Sigmoid colon (tissue), 7 donors: ENCODE results near the gene LRRC8B. TPM values are rescaled to one million over a fixed set of nuclear protein-coding genes. Genes with fewer than 3 reads are reported as not detected.

Experiments used
- DNase-seq: peaks from one replicate; pipeline ENCODE4 v3.0.0-alpha.2; 2019
- H3K27ac ChIP-seq, 4 donors: fragments of 200-600 bp; sonication (generic); one replicate each; pipeline ENCODE4 v1.5.1; 2016 to 2019; ENCODE audit warnings: mild to moderate bottlenecking in 1 of 4
- H3K27me3 ChIP-seq, 3 donors: fragments of 200-600 bp; sonication (generic); one replicate each; pipeline ENCODE4 v1.5.1; 2019; ENCODE audit warnings: mild to moderate bottlenecking in 1 of 3
- H3K36me3 ChIP-seq, 4 donors: fragments of 200-600 bp; sonication (generic); one replicate each; pipeline ENCODE4 v1.5.1; 2016 to 2019
- H3K4me1 ChIP-seq, 4 donors: fragments of 200-600 bp; sonication (generic); one replicate each; pipeline ENCODE4 v1.5.1; 2017 to 2019
- H3K4me3 ChIP-seq, 4 donors: fragments of 200-600 bp; sonication (generic); one replicate each; pipeline ENCODE4 v1.5.1; 2017 to 2019; ENCODE audit warnings: mild to moderate bottlenecking in 2 of 4, moderate library complexity in 1 of 4
- H3K9me3 ChIP-seq, 4 donors: fragments of 200-600 bp in 3 of 4; sonication (generic) in 3 of 4; one replicate each; pipeline versions ENCODE4 v1.5.1 to v1.6.1; 2013 to 2019
- CTCF ChIP-seq, 4 experiments: fragments of 450-650 bp in 3 of 4; fragments of 200-600 bp in 1 of 4; IDR thresholded peaks; one replicate each; pipeline ENCODE4 v1.5.1; 2016 to 2019; ENCODE audit warnings: antibody characterized with exemption in 4 of 4, mild to moderate bottlenecking in 3 of 4, moderate library complexity in 2 of 4
- EP300 ChIP-seq, 4 donors: sonication (generic); formaldehyde crosslinking; IDR thresholded peaks; one replicate each; pipeline ENCODE4 v1.6.1; 2017; ENCODE audit warnings: antibody characterized with exemption in 4 of 4
- POLR2A ChIP-seq, 2 donors: fragments of 450-650 bp; IDR thresholded peaks; one replicate each; pipeline ENCODE4 v1.6.1; 2016; ENCODE audit warnings: antibody characterized with exemption in 2 of 2, mild to moderate bottlenecking in 2 of 2, moderate library complexity in 2 of 2
- POLR2AphosphoS5 ChIP-seq, 4 donors: sonication (generic); formaldehyde crosslinking; IDR thresholded peaks; one replicate each; pipeline ENCODE4 v1.6.1; 2017; ENCODE audit warnings: antibody characterized with exemption in 4 of 4
- WGBS, 2 donors: extraction: QIAGEN DNeasy Blood & Tissue Kit; methylation state at CpG; one replicate each; pipeline ENCODE4 v1.1.7; 2013; 5-methylcytosine and 5-hydroxymethylcytosine counted together
- intact Hi-C: fragments of 100-400 bp; cut with DNase I; formaldehyde crosslinking; loops from one replicate; pipeline ENCODE4 v1.15.1; 2023
- polyA plus RNA-seq, 3 donors: library from polyadenylated mRNA; stranded (reverse); fragments of 200-250 nt; gene quantifications; one replicate each; pipeline ENCODE4 v1.2.3, GENCODE V29; 2013
- total RNA-seq, 4 donors: library from RNA; depleted of rRNA; stranded (reverse); fragments of >200 nt; gene quantifications; one replicate each; pipeline ENCODE4 v1.1.0, GENCODE V29; 2016
- donor health status: healthy with polysubstance abuse.
- donor health status: Bipolar disorder and iron deficiency.
- donor health status: healthy.

Gene LRRC8B
- total and polyA plus RNA-seq, 7 donors: 1.8 to 9.8 (median 4.1) TPM

GRCh38 chr1:89606227-89606980 lies 81.8 kb downstream of the LRRC8B start:
- DNase-seq: no peak
- Histone ChIP-seq H3K4me3 (no peak overlapping the region), H3K27me3 (no peaks in the 10 kb centered on the region), H3K36me3 (no peaks in the 10 kb centered on the region), H3K4me1 (no peaks in the 10 kb centered on the region), H3K9me3 (no peaks in the 10 kb centered on the region), H3K27ac (no peak overlapping the region)
- no peak for TF ChIP-seq EP300 (IDR thresholded peaks at IDR 0.05)
- no peak for TF ChIP-seq POLR2AphosphoS5 (IDR thresholded peaks at IDR 0.05)
- no peak for TF ChIP-seq CTCF (IDR thresholded peaks at IDR 0.05)
- no peak for TF ChIP-seq POLR2A (IDR thresholded peaks at IDR 0.05)
- WGBS, 2 donors: 89 to 92% methylated on average over 3 of the region's 3 CpGs
- intact Hi-C loops: no loop called here

GRCh38 chr1:89607156-89607555 lies 82.5 kb downstream of the LRRC8B start:
- Histone ChIP-seq H3K4me3 (no peak overlapping the region), H3K36me3 (no peaks in the 10 kb centered on the region), H3K9me3 (no peaks in the 10 kb centered on the region), H3K27me3 (no peaks in the 10 kb centered on the region), H3K27ac (peak overlapping the region in 1 of 4 donors; percentile 28), H3K4me1 (no peaks in the 10 kb centered on the region)
- intact Hi-C loops: no loop called here
- 61 to 92% methylated on average over 2 of the region's 2 CpGs for WGBS, 2 donors
- TF ChIP-seq POLR2AphosphoS5 (IDR thresholded peaks at IDR 0.05) (no peak), POLR2A (IDR thresholded peaks at IDR 0.05) (no peak), CTCF (IDR thresholded peaks at IDR 0.05) (no peak), EP300 (IDR thresholded peaks at IDR 0.05) (no peak)
- no peak for DNase-seq

GRCh38 chr1:89607586-89608318 lies 83.1 kb downstream of the LRRC8B start:
- H3K27ac ChIP-seq: peak overlapping the region in 3 of 4 donors; percentile 11 to 28 (median 28)
- H3K4me1 ChIP-seq: no peaks in the 10 kb centered on the region
- H3K27me3 ChIP-seq: no peaks in the 10 kb centered on the region
- DNase-seq: no peak
- H3K36me3 ChIP-seq: no peaks in the 10 kb centered on the region
- TF ChIP-seq POLR2AphosphoS5 (IDR thresholded peaks at IDR 0.05) (no peak), EP300 (IDR thresholded peaks at IDR 0.05) (no peak), CTCF (IDR thresholded peaks at IDR 0.05) (no peak), POLR2A (IDR thresholded peaks at IDR 0.05) (no peak)
- H3K9me3 ChIP-seq: no peaks in the 10 kb centered on the region
- WGBS, 2 donors: 78 to 90% methylated on average over 5 of the region's 5 CpGs
- no peak overlapping the region for H3K4me3 ChIP-seq
- intact Hi-C loops: no loop called here

- no peak overlapping the region for H3K4me3 ChIP-seq
- peak overlapping the region in 2 of 4 donors; percentile 27 to 28 for H3K27ac ChIP-seq
- no peaks in the 10 kb centered on the region for H3K9me3 ChIP-seq
- intact Hi-C loops: no loop called here
- H3K27me3 ChIP-seq: no peaks in the 10 kb centered on the region
- 73 to 82% methylated on average over 9 of the region's 9 CpGs for WGBS, 2 donors
- H3K4me1 ChIP-seq: no peaks in the 10 kb centered on the region
- no peaks in the 10 kb centered on the region for H3K36me3 ChIP-seq
- no peak for DNase-seq
- TF ChIP-seq EP300 (IDR thresholded peaks at IDR 0.05): no peak
- TF ChIP-seq CTCF (IDR thresholded peaks at IDR 0.05): no peak
- TF ChIP-seq POLR2A (IDR thresholded peaks at IDR 0.05): no peak
- no peak for TF ChIP-seq POLR2AphosphoS5 (IDR thresholded peaks at IDR 0.05)
These were observed 83.8 kb downstream of the LRRC8B start for GRCh38 chr1:89608319-89608983.
